Fibroblast of lung (primary cell): ENCODE results near the gene DSTN.

ENCODE experiments used
- EZH2 ChIP-seq: IDR thresholded peaks from 2 replicates; pipeline ENCODE4 v1.5.1; 2012; ENCODE audit warnings: low read length, control low read depth, mild to moderate bottlenecking; ENCODE audit errors: missing control alignments
- TF ChIP-seq, protein P1 (sequence below), 2 donors: IDR thresholded peaks in 1 of 2; conservative IDR thresholded peaks in 1 of 2; 1 replicate in 1 of 2; 2 replicates in 1 of 2; pipeline ENCODE4 v1.5.1; 2011 to 2012; ENCODE audit warnings: low read length in 2 of 2, control low read depth in 1 of 2, inconsistent platforms in 1 of 2, low read depth in 1 of 2, mild to moderate bottlenecking in 1 of 2

DNA sequence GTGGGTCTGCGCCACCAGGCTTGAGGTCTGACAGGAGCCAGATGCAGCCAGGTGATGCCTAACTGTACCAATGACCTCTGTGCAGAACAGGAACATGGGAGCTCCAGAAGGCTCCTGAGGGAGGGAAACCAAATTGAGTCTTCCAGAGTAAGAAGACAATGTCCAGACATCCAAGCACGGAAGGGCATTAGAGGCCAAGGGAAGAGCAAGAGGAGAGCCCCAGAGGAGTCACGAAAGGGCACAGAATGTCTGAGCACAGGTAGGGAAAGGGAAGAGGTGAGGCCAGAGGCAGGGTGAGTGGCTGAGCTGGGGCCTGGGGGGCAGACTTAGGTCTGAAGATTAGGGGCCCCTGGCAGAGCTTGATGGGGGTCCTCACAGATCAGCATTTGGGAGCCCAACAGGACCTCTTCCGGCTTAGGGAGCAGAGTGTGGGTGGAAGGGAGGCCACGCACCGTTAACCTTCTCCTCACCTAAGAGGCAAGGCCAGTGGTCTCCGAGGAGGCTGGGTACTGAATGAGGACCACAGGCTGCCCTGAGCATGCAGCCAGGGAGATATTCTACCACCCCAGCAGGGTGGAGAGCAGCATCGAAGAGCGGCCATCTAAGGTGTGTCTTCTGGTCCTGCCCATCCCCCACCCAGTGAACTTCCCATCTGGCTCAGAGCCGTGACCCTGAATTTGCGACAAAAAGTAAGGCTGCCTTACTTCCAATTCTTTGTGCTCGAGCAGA is 70.4 kb downstream of the DSTN start:
- TF ChIP-seq, protein P1, sequence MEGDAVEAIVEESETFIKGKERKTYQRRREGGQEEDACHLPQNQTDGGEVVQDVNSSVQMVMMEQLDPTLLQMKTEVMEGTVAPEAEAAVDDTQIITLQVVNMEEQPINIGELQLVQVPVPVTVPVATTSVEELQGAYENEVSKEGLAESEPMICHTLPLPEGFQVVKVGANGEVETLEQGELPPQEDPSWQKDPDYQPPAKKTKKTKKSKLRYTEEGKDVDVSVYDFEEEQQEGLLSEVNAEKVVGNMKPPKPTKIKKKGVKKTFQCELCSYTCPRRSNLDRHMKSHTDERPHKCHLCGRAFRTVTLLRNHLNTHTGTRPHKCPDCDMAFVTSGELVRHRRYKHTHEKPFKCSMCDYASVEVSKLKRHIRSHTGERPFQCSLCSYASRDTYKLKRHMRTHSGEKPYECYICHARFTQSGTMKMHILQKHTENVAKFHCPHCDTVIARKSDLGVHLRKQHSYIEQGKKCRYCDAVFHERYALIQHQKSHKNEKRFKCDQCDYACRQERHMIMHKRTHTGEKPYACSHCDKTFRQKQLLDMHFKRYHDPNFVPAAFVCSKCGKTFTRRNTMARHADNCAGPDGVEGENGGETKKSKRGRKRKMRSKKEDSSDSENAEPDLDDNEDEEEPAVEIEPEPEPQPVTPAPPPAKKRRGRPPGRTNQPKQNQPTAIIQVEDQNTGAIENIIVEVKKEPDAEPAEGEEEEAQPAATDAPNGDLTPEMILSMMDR (conservative IDR thresholded peaks at IDR 0.05 in 1 of 2, IDR thresholded peaks at IDR 0.05 in 1 of 2; ENCODE audit: low read depth in 1 of 2, low read length in 2 of 2) = no peak
- TF ChIP-seq EZH2 = no peak
